SK-MEL-5 (cell line): ENCODE results near the gene RPTOR. TPM values are rescaled to one million over a fixed set of nuclear protein-coding genes. Genes with fewer than 3 reads are reported as not detected.
A peak's percentile ranks its signal among the peaks of the same experiment; 100 is the strongest.

Experiments
- DNase-seq: peaks from one replicate; pipeline ENCODE4 v3.0.0-alpha.2; 2016; ENCODE audit warnings: low read depth, low spot score
- in situ Hi-C: cut with HindIII; loops from 2 replicates; pipeline ENCODE4 v1.10.0; 2016; ENCODE audit warnings: low sequenced_read_pairs, high pct_unique_total_duplicates, low pct_unique_long_range_greater_than_20kb
- total RNA-seq: library from RNA; depleted of rRNA; stranded (reverse); fragments of >200 nt; shearing (Covaris generic); gene quantifications from 2 replicates; pipeline ENCODE4 v1.2.3, GENCODE V29; 2014

Gene RPTOR
- total RNA-seq, 1 experiment from 2014 or later, result 27.3 TPM

DNA sequence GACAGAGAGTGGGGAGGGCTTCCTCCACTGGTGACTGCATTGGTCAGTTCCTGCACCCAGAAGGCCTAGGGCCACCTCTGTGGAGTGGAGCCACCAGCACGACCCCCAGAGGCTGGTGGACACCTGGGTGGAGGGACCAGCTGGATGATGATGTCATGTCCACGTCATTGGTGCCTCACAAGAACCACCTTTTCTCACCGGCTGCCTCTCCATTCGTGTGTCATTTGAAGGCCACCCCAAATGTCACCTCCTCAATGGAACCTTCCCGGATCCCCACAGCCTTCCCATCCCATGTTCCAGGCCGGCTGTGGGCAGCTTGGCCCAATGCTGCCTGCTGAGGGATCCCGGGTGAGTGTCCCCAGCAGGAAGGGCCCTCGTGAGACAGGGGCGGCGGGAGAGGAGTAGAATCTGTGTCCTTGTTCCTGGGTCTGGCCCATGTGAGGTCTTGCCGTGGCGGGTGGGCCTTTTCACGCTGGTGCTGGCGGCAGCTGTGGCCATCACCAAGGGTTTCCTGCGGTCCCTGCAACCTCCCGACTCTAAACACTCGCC, 437.9 kb downstream of the RPTOR start:
- in situ Hi-C loops, result no loop called here
- no peak for DNase-seq

GRCh38 chr17:80983545-80983944, 438.9 kb downstream of the RPTOR start:
- no peak for DNase-seq
- in situ Hi-C loops, result no loop called here

DNA sequence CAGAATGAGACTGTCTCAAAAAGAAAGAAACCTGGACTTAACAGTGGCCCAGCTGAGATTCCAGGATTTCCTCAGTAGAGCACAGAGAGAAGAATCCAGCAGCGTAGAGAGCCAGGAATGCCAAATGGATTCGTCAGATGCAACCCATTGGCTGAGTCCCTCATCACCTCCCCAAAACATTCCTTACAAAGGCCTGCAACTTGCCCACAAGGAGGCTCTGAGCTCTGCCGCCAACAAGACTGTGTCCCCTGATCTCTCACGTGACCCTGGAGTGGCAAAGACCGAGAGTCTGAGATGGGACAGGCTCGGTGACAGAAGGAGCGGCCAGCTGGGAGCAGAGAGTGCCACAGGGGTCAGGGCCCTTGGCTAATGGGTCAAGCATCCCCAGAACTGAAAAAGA, 440.1 kb downstream of the RPTOR start:
- in situ Hi-C loops, result no loop called here
- DNase-seq, result peak; percentile 62

DNA sequence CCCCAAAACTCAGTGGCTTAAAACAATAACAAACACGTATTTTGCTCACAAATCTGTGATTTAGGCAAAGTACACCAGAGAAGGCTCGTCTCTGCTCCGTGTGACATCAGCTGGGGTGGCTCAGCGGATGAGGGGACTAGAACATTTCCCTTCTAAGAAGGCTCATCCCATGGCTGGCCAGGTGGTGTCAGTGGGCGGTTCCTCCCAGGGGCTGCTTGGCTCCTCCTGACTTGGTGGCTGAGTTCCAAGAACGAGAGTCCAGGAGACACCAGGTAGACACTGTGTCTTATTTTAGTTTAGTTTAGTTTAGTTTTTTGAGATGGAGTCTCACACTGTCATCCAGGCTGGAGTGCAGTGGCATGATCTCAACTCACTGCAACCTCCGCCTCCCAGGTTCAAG, 441.4 kb downstream of the RPTOR start:
- in situ Hi-C loops, result no loop called here
- no peak for DNase-seq

DNA sequence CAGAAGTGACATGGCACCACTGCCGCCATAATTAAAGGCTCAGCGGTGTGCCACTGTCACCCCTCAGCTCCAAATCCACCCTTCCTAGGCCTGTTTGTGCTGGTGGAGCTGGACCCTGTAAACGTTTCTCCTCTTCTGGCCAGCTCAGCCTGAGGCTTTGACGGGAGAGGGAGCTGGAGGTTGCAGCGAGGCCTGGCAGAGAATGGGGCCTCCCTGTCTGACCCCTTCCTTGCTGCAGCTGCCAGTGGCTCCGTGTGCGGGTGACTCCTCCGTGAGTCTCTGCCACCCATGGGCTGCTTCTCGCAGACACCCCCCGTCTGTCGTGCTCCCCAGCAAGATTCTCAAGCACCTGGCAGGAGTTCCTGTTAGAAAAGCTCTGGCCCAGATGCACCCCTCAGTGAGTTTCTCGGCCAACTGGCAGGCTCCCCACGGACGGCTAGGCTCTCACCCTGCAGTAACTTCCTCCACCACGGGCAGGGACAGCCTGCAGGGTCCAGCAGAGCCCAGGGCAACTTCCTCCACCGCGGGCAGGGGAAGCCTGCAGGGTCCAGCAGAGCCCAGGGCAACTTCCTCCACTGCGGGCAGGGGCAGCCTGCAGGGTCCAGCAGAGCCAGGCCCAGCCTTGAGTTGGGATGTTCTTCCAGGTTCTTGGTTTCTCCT, 442.3 kb downstream of the RPTOR start:
- in situ Hi-C loops, result no loop called here
- DNase-seq, result no peak

DNA sequence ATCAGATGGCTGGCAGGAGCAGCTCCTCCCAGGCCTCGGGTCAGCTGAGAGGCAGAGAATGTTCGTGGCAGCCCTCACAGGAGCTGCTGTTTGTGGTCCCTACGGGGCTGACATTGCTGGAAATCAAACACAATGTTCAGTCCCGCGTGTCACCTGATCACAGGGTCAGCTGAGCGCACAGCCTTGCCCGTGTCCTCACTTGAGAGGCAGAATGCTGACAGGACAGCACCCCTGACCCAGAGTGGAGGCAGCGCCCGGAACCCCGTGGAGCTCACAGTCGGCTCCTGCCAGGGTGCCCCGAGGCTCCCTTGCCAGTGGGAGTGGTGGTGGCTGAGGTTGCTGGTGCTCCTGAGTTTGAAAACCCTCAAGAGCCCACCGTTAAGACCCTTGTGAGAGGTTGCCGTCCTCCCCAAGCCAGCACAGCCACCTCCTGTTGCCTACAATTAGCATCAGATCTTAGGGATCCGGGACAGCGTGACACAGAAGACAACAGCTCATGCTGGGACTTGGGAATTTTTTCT, 443.4 kb downstream of the RPTOR start:
- in situ Hi-C loops, result no loop called here
- peak; percentile 88 for DNase-seq

DNA sequence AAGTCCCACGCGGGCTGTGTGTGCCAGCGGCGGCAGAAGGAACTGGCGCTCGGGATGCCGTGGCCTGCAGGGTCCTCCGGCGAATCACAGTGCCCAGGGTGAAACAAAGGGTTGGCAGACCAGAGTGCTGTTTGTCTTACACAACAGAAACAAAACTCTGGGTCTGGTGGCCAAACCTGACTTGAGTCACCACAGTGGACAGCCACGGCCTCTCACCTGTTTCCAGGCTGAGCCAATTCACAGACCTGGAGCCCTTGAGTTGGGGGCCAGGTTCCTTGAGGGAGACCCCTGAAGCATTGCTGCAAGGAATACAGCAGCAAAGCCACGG, 444.9 kb downstream of the RPTOR start:
- DNase-seq, result no peak
- in situ Hi-C loops, result no loop called here

DNA sequence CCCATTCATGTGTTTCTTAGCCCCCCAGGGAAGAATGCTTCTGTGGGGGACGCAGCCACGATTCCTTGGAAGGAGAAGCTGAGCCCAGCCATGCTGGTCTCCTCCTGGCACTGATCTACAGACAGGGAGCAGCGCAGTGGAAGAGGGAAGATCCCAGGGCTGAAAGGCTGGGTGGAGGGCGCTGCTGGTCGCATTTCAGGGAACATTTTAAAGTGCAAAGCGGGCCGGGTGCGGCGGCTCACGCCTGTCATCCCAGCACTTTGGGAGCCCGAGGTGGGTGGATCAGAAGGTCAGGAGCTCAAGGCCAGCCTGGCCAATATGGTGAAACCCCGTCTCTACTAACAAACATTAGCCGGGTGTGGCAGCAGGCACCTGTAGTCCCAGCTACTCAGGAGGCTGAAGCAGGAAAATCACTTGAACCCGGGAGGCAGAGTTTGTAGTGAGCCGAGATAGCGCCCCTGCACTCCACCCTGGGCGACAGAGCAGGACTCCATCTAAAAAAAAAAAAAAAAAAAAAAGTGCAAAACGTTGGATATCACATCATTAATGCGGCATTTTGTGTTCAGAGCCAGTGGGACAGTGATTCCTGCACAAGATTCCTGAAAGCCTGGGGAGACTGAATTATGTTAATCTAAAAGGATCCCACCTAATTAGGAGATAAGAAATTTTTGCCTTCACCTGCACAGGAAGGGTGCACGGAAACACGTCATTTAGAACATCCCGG, 446.4 kb downstream of the RPTOR start:
- no peak for DNase-seq
- in situ Hi-C loops, result no loop called here

GRCh38 chr17:80991645-80992076, 447.0 kb downstream of the RPTOR start, which contains the start of gene CHMP6:
CHMP6 (plus strand) TSS chr17:80991841; CDS start chr17:80991919, 78 bp downstream.
- peak; percentile 87 for DNase-seq
- in situ Hi-C loops, result no loop called here

DNA sequence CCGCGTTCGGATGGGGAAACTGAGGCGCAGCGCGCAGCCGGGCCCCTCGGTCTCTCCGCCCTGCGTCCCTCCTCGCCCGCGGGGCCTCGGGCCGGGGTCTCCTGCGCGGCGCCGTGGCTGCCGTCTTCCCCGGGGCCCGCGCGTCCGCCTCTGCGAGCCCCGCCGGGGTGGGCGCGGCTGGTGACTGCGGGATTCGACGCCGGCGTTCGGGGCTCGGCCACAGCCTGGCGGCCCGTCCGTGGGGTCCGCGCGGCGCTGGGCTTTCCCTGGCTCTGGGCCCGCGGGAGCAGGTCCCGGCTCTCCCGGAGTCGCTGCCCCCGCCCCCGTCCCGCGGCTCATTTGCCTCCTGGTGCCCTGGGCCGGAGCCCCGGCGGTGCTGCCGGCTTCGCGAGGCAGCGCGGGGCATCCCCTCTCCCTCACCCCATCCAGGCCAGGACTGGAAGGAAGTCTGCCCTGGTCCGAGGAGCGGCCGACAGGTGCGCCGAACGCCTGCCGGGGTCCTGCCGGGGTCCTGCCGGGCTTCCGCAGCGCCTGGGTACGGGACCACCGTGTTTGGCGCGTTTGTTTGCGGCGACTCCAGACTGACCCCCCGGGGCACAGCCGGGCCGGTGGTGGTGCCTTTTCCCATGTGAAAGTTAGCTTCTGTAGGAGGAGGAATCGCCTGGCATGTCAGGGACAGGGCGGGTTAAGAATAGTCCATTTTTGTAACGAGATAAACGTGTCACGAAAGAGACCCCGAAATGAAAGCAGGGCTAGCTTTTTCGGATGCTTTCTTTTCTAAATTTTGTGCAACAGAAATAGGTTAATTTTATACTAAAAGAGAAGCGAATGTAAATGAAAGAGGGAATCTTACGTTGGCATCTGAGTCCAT, 447.7 kb downstream of the RPTOR start:
- in situ Hi-C loops, result no loop called here
- no peak for DNase-seq

DNA sequence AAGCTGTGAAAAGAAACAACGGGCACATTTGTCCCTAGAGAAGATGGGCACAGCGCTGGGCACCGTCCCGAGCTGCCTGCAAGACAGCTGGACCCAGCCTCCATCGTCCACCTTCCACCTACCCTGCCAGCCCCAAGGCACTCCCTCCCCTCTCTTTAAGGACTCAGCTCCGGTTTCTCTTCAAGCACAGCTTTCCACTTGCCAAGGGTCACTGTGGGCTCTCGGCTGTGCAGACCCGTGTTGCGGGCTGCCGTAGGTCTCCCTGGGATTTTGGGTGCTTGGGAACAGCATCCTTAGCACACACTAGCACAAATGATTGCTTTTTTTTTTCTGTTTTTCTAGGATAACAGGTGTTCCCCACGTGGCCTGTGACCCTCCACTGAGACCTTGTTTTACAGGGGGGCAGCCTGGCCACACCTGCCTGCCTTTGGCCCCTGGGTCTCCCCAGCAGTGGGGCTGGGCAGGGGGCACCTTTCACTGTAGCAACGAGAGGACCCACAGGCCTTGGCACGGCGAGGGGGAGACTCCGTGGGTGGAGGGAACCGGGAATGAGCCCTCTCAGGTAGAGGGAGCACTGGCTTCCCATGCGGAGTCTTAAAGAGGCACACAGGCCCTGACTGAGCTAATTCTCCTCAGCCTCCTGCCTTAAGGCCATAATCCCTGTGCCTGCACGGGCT, 448.4 kb downstream of the RPTOR start:
- in situ Hi-C loops, result no loop called here
- no peak for DNase-seq

DNA sequence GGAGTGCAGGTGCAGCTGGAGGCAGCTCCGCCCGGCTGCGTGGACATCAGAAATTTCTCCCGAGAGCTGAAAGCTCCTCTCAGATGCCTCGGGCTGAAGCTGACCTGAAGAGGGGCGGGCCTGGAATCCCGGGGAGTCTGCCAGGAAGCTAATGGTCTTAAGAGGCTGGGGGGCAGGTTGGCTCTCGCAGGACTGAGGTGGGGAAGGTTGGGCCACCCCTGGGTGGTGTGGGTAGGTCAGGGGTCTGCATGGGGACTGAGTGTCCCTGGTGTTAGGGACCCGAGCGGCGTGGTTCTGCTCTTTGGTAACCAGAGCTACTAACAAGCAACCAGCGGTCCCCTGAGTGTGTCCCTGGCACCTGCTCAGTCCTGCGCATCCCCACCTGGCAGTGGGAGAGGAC, 450.5 kb downstream of the RPTOR start:
- in situ Hi-C loops, result no loop called here

GRCh38 chr17:80996422-80997305, 452.0 kb downstream of the RPTOR start:
- no peak for DNase-seq
- in situ Hi-C loops, result no loop called here

More for the DNA sequence above, 450.5 kb downstream of the RPTOR start:
- DNase-seq, result no peak

DNA sequence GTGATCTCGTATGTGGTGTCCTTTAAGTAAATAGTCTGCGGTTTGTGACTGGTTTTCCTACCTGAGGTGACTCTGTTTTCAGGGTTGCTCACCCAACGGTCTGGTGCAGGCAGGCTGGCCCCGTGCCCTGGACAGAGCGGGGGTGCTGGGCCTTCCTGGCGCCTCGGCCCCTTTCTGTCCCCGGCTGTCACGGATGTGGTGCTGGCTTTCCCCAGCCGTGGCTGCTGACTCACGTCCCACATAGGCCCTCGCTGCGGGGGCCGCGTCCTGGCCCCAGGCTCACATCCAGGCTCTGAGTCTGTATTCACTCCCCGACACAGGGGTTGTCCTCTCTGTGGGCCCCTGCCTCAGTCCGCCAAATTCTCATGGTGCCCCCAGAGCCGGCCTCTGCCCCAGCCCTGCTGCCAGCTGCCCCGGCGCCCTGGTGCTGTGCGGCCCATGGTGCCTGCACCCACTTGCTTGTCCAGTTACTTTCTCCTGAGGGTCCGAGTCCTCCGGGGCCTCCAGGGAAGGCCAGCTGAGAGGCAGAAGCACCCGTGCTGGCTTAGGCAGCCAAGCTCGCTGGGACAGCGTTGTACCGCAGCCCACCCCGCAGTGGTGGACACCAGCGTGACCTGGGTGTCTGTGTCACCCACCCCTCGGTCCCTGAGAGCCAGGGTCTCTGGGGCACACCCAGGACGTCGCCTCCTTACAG, 452.9 kb downstream of the RPTOR start:
- in situ Hi-C loops, result no loop called here
- no peak for DNase-seq

- in situ Hi-C loops, result no loop called here
- no peak for DNase-seq
Measured at GRCh38 chr17:80998118-80998747, 453.6 kb downstream of the RPTOR start.
